Measurements from ENCODE around the gene CRHR2. TPM values are rescaled to one million over a fixed set of nuclear protein-coding genes. Genes with fewer than 3 reads are reported as not detected.

The CRHR2 gene
- total RNA-seq, 5 donors from 2014 or later (not counting 1 experiment from before 2014, with no cell fraction given), result 0.09 TPM; not detected in 4

- Histone ChIP-seq H3K9me3 (no peaks in the 10 kb centered on the region), H3K27me3 (replicated peaks in 1 of 2; ENCODE audit: control insufficient read depth in 2 of 2, extremely low read depth in 1 of 2, insufficient read depth in 2 of 2, low read length in 1 of 2) (no peaks in the 10 kb centered on the region), H3K36me3 (ENCODE audit: control insufficient read depth in 2 of 2, extremely low read depth in 1 of 2, insufficient read depth in 1 of 2, low read length in 1 of 2) (peaks cover 10 to 89% of the 10 kb centered on the region in 2 donors), H3K4me3 (ENCODE audit: control insufficient read depth in 1 of 2, extremely low read depth in 1 of 2, low read length in 1 of 2) (no peak overlapping the region), H3K4me1 (ENCODE audit: control insufficient read depth in 1 of 2, extremely low read depth in 1 of 2, insufficient read depth in 2 of 2, low read length in 2 of 2) (no peaks in the 10 kb centered on the region), H3K27ac (ENCODE audit: low read length) (no peak overlapping the region)
- no peak overlapping the region for H3K4me3 Mint-ChIP-seq
- H3K27ac Mint-ChIP-seq, result no peak overlapping the region
- no peaks in the 10 kb centered on the region for H3K27me3 Mint-ChIP-seq
- peaks cover 0 to 5% (median 4%) of the 10 kb centered on the region in 3 donors for H3K4me1 Mint-ChIP-seq
- DNase-seq (no peak), ATAC-seq (replicated peaks in 1 of 4) (no peak)
- WGBS (ENCODE audit: insufficient coverage), result 100% methylated on average over 1 of the region's 4 CpGs
- no peaks in the 10 kb centered on the region for H3K9me3 Mint-ChIP-seq
- CTCF ChIA-PET, result interaction anchor here in 1 of 2 donors (0.7 kb wide), 1 partner anchor 41 kb away, joined by 12 read pairs; no protein-coding TSS in a partner anchor
- POLR2A ChIA-PET, result interaction anchor here (0.6 to 0.7 kb wide), 2 partner anchors 11 to 33 kb away, joined by 3 to 5 read pairs; no protein-coding TSS in a partner anchor
- peaks cover 65% of the 10 kb centered on the region for H3K36me3 Mint-ChIP-seq
Measured at GRCh38 chr7:30630986-30631385, 51.3 kb downstream of the CRHR2 start.

DNA sequence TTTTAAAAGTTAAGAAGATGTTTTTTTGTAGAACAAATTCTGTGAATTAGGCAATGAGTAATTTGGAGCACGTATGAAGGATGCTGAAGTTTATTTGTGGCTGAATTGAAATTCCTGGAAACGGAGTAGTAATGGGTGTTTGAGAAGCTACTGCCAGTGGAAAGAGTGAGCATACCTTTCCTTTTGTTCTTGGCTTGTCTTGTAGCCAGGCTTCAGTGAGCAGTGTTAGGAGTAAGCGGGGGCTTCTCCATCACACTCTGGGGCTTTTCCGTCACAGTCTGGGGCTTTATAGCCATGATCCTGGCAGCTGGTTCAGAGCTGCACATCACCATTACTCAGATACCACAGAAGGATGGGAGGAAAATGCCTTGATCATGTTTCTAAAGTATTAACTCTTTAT lies 55.2 kb downstream of the CRHR2 start:
- 60% methylated on average over 2 of the region's 4 CpGs for WGBS (ENCODE audit: insufficient coverage)
- no peaks in the 10 kb centered on the region for H3K27me3 ChIP-seq (replicated peaks in 1 of 2; ENCODE audit: control insufficient read depth in 2 of 2, extremely low read depth in 1 of 2, insufficient read depth in 2 of 2, low read length in 1 of 2)
- Mint-ChIP-seq H3K27ac (peak overlapping the region in 1 of 2 donors; percentile 11), H3K9me3 (no peaks in the 10 kb centered on the region), H3K27me3 (no peaks in the 10 kb centered on the region), H3K36me3 (peaks cover 59% of the 10 kb centered on the region), H3K4me3 (no peak overlapping the region), H3K4me1 (peaks cover 0 to 6% (median 5%) of the 10 kb centered on the region in 3 donors)
- ChIA-PET CTCF (no interaction called here), POLR2A (no interaction called here)
- H3K27ac ChIP-seq (ENCODE audit: low read length), result no peak overlapping the region
- no peak for DNase-seq
- no peaks in the 10 kb centered on the region for H3K4me1 ChIP-seq (ENCODE audit: control insufficient read depth in 1 of 2, extremely low read depth in 1 of 2, insufficient read depth in 2 of 2, low read length in 2 of 2)
- no peaks in the 10 kb centered on the region for H3K9me3 ChIP-seq
- H3K4me3 ChIP-seq (ENCODE audit: control insufficient read depth in 1 of 2, extremely low read depth in 1 of 2, low read length in 1 of 2), result no peak overlapping the region
- no peak for ATAC-seq (replicated peaks in 1 of 4)
- peaks cover 7 to 79% of the 10 kb centered on the region in 2 donors for H3K36me3 ChIP-seq (ENCODE audit: control insufficient read depth in 2 of 2, extremely low read depth in 1 of 2, insufficient read depth in 1 of 2, low read length in 1 of 2)

DNA sequence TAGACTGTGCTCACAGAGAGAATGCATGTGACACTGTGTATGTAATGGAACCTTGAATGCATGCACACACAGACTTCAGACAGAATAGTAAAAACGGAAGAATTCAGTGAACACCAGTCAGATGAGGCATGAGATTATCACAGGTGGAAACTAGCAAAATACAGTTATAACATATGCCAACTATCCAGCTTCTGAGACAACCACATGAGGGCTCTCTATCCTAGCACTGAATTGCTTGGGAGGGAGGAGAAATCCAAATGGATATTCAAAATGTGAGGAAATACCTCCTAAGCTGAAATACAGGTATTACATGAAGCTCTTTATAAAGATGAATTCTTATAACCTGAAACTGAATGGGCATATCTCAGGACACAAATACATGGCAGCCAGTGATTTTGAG lies 57.0 kb downstream of the CRHR2 start:
- Histone ChIP-seq H3K36me3 (ENCODE audit: control insufficient read depth in 2 of 2, extremely low read depth in 1 of 2, insufficient read depth in 1 of 2, low read length in 1 of 2) (peaks cover 7 to 80% of the 10 kb centered on the region in 2 donors), H3K27me3 (replicated peaks in 1 of 2; ENCODE audit: control insufficient read depth in 2 of 2, extremely low read depth in 1 of 2, insufficient read depth in 2 of 2, low read length in 1 of 2) (no peaks in the 10 kb centered on the region), H3K4me1 (ENCODE audit: control insufficient read depth in 1 of 2, extremely low read depth in 1 of 2, insufficient read depth in 2 of 2, low read length in 2 of 2) (no peaks in the 10 kb centered on the region), H3K9me3 (no peaks in the 10 kb centered on the region), H3K27ac (ENCODE audit: low read length) (no peak overlapping the region), H3K4me3 (ENCODE audit: control insufficient read depth in 1 of 2, extremely low read depth in 1 of 2, low read length in 1 of 2) (no peak overlapping the region)
- H3K36me3 Mint-ChIP-seq, result peaks cover 66% of the 10 kb centered on the region
- no peaks in the 10 kb centered on the region for H3K9me3 Mint-ChIP-seq
- POLR2A ChIA-PET, result interaction anchor here in 1 of 2 donors (0.7 kb wide), 1 partner anchor 31 kb away, joined by 3 read pairs; no protein-coding TSS in a partner anchor
- ATAC-seq (replicated peaks in 1 of 4), result no peak
- CTCF ChIA-PET, result no interaction called here
- no peak overlapping the region for H3K27ac Mint-ChIP-seq
- H3K4me1 Mint-ChIP-seq, result peaks cover 0 to 6% (median 5%) of the 10 kb centered on the region in 3 donors
- no CpG with 5 or more reads among the region's 1 CpG for WGBS (ENCODE audit: insufficient coverage)
- H3K27me3 Mint-ChIP-seq, result no peaks in the 10 kb centered on the region
- H3K4me3 Mint-ChIP-seq, result no peak overlapping the region
- DNase-seq, result no peak

DNA sequence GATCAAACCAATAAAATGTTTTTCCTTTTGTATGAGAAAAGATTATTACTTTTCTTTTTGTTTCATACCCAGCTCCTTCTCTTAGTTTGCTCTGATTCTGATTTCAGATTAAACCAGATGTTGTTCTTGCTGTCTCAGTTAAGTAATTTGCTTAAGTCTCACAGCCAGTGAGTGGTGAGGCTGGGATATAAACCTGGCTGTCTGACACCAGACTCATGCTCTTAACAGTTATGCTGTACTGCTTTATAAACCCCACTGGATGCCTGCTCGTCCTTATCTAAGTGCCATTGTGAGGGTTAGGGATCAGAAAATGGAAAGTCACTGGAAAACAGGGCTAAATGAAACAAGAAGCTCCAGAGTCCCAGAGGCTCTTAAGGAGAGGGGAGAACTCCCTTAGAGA lies 63.3 kb downstream of the CRHR2 start:
- H3K4me3 Mint-ChIP-seq, result no peak overlapping the region
- H3K27me3 ChIP-seq (replicated peaks in 1 of 2; ENCODE audit: control insufficient read depth in 2 of 2, extremely low read depth in 1 of 2, insufficient read depth in 2 of 2, low read length in 1 of 2), result no peaks in the 10 kb centered on the region
- H3K9me3 Mint-ChIP-seq, result no peaks in the 10 kb centered on the region
- H3K36me3 ChIP-seq (ENCODE audit: control insufficient read depth in 2 of 2, extremely low read depth in 1 of 2, insufficient read depth in 1 of 2, low read length in 1 of 2), result peaks cover 10 to 80% of the 10 kb centered on the region in 2 donors
- H3K27ac Mint-ChIP-seq, result no peak overlapping the region
- H3K4me1 Mint-ChIP-seq, result no peaks in the 10 kb centered on the region
- no CpG with 5 or more reads among the region's 1 CpG for WGBS (ENCODE audit: insufficient coverage)
- POLR2A ChIA-PET, result interaction anchor here (0.6 kb wide), 2 partner anchors 15 to 49 kb away, joined by 3 to 8 read pairs; no protein-coding TSS in a partner anchor
- ATAC-seq (replicated peaks in 1 of 4) (no peak), DNase-seq (no peak)
- no peaks in the 10 kb centered on the region for H3K9me3 ChIP-seq
- peaks cover 61% of the 10 kb centered on the region for H3K36me3 Mint-ChIP-seq
- no peak overlapping the region for H3K27ac ChIP-seq (ENCODE audit: low read length)
- H3K4me1 ChIP-seq (ENCODE audit: control insufficient read depth in 1 of 2, extremely low read depth in 1 of 2, insufficient read depth in 2 of 2, low read length in 2 of 2), result no peaks in the 10 kb centered on the region
- CTCF ChIA-PET, result interaction anchor here (0.6 to 1.7 kb wide), 3 partner anchors 106 to 121 kb away, joined by 3 to 7 read pairs (median 3); no protein-coding TSS in a partner anchor
- H3K4me3 ChIP-seq (ENCODE audit: control insufficient read depth in 1 of 2, extremely low read depth in 1 of 2, low read length in 1 of 2), result no peak overlapping the region
- no peaks in the 10 kb centered on the region for H3K27me3 Mint-ChIP-seq

GRCh38 chr7:30618080-30618676 lies 64.1 kb downstream of the CRHR2 start:
- no peak for ATAC-seq (replicated peaks in 1 of 4)
- no peak for DNase-seq
- Mint-ChIP-seq H3K4me3 (no peak overlapping the region), H3K27ac (no peak overlapping the region), H3K36me3 (peaks cover 61% of the 10 kb centered on the region), H3K9me3 (no peaks in the 10 kb centered on the region), H3K27me3 (no peaks in the 10 kb centered on the region), H3K4me1 (peaks cover 0 to 5% (median 0%) of the 10 kb centered on the region in 3 donors)
- H3K9me3 ChIP-seq, result no peaks in the 10 kb centered on the region
- H3K27me3 ChIP-seq (replicated peaks in 1 of 2; ENCODE audit: control insufficient read depth in 2 of 2, extremely low read depth in 1 of 2, insufficient read depth in 2 of 2, low read length in 1 of 2), result no peaks in the 10 kb centered on the region
- peaks cover 10 to 81% of the 10 kb centered on the region in 2 donors for H3K36me3 ChIP-seq (ENCODE audit: control insufficient read depth in 2 of 2, extremely low read depth in 1 of 2, insufficient read depth in 1 of 2, low read length in 1 of 2)
- H3K4me3 ChIP-seq (ENCODE audit: control insufficient read depth in 1 of 2, extremely low read depth in 1 of 2, low read length in 1 of 2), result no peak overlapping the region
- POLR2A ChIA-PET, result interaction anchor here (0.6 kb wide), 2 partner anchors 16 to 48 kb away, joined by 3 to 4 read pairs; no protein-coding TSS in a partner anchor
- no peak overlapping the region for H3K27ac ChIP-seq (ENCODE audit: low read length)
- CTCF ChIA-PET, result interaction anchor here (1.3 to 1.6 kb wide), 2 partner anchors 122 kb away, joined by 3 read pairs; no protein-coding TSS in a partner anchor
- WGBS (ENCODE audit: insufficient coverage), result 100% methylated on average over 1 of the region's 4 CpGs
- no peaks in the 10 kb centered on the region for H3K4me1 ChIP-seq (ENCODE audit: control insufficient read depth in 1 of 2, extremely low read depth in 1 of 2, insufficient read depth in 2 of 2, low read length in 2 of 2)

DNA sequence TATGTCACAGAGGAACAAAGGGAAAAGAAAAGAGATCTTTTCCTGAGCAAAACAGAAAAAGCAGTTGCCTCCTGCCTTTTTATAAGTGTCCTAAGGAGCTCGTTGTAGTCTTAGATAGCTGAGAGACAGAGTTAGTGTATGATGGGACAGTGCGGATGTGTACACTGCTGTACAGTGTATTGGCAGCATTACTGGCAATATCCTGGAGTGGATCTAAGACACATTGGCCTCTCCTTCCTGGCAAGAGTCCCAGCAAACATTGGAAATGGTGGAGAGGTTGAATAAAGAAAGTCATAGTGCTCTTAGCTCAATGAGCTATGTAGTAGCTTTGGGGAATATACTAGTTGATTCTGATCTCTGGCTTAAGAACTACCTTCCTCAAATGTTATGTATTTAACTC lies 64.9 kb downstream of the CRHR2 start:
- H3K27me3 Mint-ChIP-seq, result no peaks in the 10 kb centered on the region
- Histone ChIP-seq H3K27me3 (replicated peaks in 1 of 2; ENCODE audit: control insufficient read depth in 2 of 2, extremely low read depth in 1 of 2, insufficient read depth in 2 of 2, low read length in 1 of 2) (no peaks in the 10 kb centered on the region), H3K4me3 (ENCODE audit: control insufficient read depth in 1 of 2, extremely low read depth in 1 of 2, low read length in 1 of 2) (no peak overlapping the region), H3K27ac (ENCODE audit: low read length) (no peak overlapping the region), H3K4me1 (ENCODE audit: control insufficient read depth in 1 of 2, extremely low read depth in 1 of 2, insufficient read depth in 2 of 2, low read length in 2 of 2) (no peaks in the 10 kb centered on the region), H3K9me3 (no peaks in the 10 kb centered on the region), H3K36me3 (ENCODE audit: control insufficient read depth in 2 of 2, extremely low read depth in 1 of 2, insufficient read depth in 1 of 2, low read length in 1 of 2) (peaks cover 10 to 79% of the 10 kb centered on the region in 2 donors)
- WGBS (ENCODE audit: insufficient coverage), result 100% methylated on average over 2 of the region's 2 CpGs
- H3K4me3 Mint-ChIP-seq, result no peak overlapping the region
- DNase-seq (no peak), ATAC-seq (replicated peaks in 1 of 4) (no peak)
- H3K27ac Mint-ChIP-seq, result no peak overlapping the region
- H3K9me3 Mint-ChIP-seq, result no peaks in the 10 kb centered on the region
- peaks cover 64% of the 10 kb centered on the region for H3K36me3 Mint-ChIP-seq
- ChIA-PET POLR2A (no interaction called here), CTCF (interaction anchor here in 1 of 2 donors (1.6 kb wide), 1 partner anchor 123 kb away, joined by 3 read pairs; no protein-coding TSS in a partner anchor)
- H3K4me1 Mint-ChIP-seq, result peaks cover 0 to 10% (median 4%) of the 10 kb centered on the region in 3 donors

Measured in T-cell (primary cell).